PC-3 (cell line): ENCODE measurements around the gene ERGIC3. TPM values are rescaled to one million over a fixed set of nuclear protein-coding genes. Genes with fewer than 3 reads are reported as not detected.

Experiments used
- ATAC-seq: fragments of 200-7000 bp; cut with Tn5 transposase; 2 replicates; pipeline ENCODE4 v1.9.1; 2020; ENCODE audit warnings: mild to moderate bottlenecking, moderate library complexity
- Bru-seq: library from RNA; stranded (reverse); fragments of 400-500 nt; gene quantifications from one replicate; lab custom pipeline; 2021; lab: Mats Ljungman, UMichigan
- BruChase-seq, 2 experiments: library from RNA; stranded (reverse); fragments of 400-500 nt; gene quantifications; one replicate each; lab custom pipeline; 2021; lab: Mats Ljungman, UMichigan
- BruUV-seq: library from RNA; stranded (reverse); fragments of 400-500 nt; replicated peaks from 2 replicates; lab custom pipeline; 2021; lab: Mats Ljungman, UMichigan
- CTCF ChIA-PET: fragments of 300-600 bp; sonication (Branson Sonifier 250); formaldehyde crosslinking; loops from one replicate; lab custom pipeline; 2022; ENCODE audit warnings: antibody characterized with exemption; lab: Charles Lee
- POLR2A ChIA-PET: fragments of 300-600 bp; sonication (Branson Sonifier 250); formaldehyde crosslinking; loops from one replicate; lab custom pipeline; 2022; ENCODE audit warnings: antibody characterized with exemption; ENCODE audit not compliant: unreplicated experiment; lab: Charles Lee
- DNase-seq: peaks from one replicate; pipeline ENCODE4 v3.0.0-alpha.2; 2015
- H2AFZ ChIP-seq: fragments of 300-600 bp; sonication (generic); 2 replicates; pipeline ENCODE4 v1.6.0; 2016; ENCODE audit warnings: antibody characterized with exemption, low read length
- H3F3A ChIP-seq: fragments of 300-600 bp; sonication (generic); one replicate; pipeline ENCODE4 v1.6.0; 2017; ENCODE audit warnings: antibody characterized with exemption, low read length, control low read depth, mild to moderate bottlenecking; ENCODE audit not compliant: unreplicated experiment
- H3K27ac ChIP-seq: fragments of 300-600 bp; sonication (generic); 2 replicates; pipeline ENCODE4 v1.5.1; 2016; ENCODE audit warnings: mild to moderate bottlenecking, low read length
- H3K27me3 ChIP-seq: fragments of 300-600 bp; sonication (generic); 2 replicates; pipeline ENCODE4 v1.6.1; 2016; ENCODE audit warnings: low read length, mixed read lengths
- H3K36me3 ChIP-seq: fragments of 300-600 bp; sonication (generic); 2 replicates; pipeline ENCODE4 v1.6.1; 2016; ENCODE audit warnings: low read depth, mixed run types, low read length, mixed read lengths
- H3K4me1 ChIP-seq: fragments of 300-600 bp; sonication (generic); 2 replicates; pipeline ENCODE4 v1.5.1; 2016; ENCODE audit warnings: low read length; ENCODE audit not compliant: insufficient read depth
- H3K4me2 ChIP-seq: fragments of 300-600 bp; sonication (generic); 2 replicates; pipeline ENCODE4 v1.6.0; 2016; ENCODE audit warnings: low read length
- H3K4me3 ChIP-seq: fragments of 300-600 bp; sonication (generic); 2 replicates; pipeline ENCODE4 v1.5.1; 2016; ENCODE audit warnings: mild to moderate bottlenecking, low read length, mixed read lengths
- H3K79me2 ChIP-seq: fragments of 300-600 bp; sonication (generic); 2 replicates; pipeline ENCODE4 v1.6.1; 2017; ENCODE audit warnings: low read length, mixed read lengths
- H3K9ac ChIP-seq: fragments of 300-600 bp; sonication (generic); 2 replicates; pipeline ENCODE4 v1.6.0; 2016; ENCODE audit warnings: mild to moderate bottlenecking, low read length
- H3K9me2 ChIP-seq: fragments of 300-600 bp; sonication (generic); replicated peaks from 2 replicates; pipeline ENCODE4 v1.6.1; 2016; ENCODE audit warnings: mixed run types, low read length, mixed read lengths
- H3K9me3 ChIP-seq: fragments of 300-600 bp; sonication (generic); 2 replicates; pipeline ENCODE4 v1.6.1; 2016; ENCODE audit warnings: low read length, mixed read lengths
- H4K20me1 ChIP-seq: fragments of 300-600 bp; sonication (generic); 2 replicates; pipeline ENCODE4 v1.6.1; 2016; ENCODE audit warnings: low read length, mixed read lengths
- CTCF ChIP-seq: fragments of 300-600 bp; sonication (generic); conservative IDR thresholded peaks from 2 replicates; pipeline ENCODE4 v1.5.1; 2017; ENCODE audit warnings: antibody characterized with exemption, low read depth, mild to moderate bottlenecking, low read length
- EZH2 ChIP-seq: fragments of 300-600 bp; sonication (generic); IDR thresholded peaks from one replicate; pipeline ENCODE4 v1.6.1; 2017; ENCODE audit warnings: antibody characterized with exemption, mild to moderate bottlenecking, low read length; ENCODE audit not compliant: unreplicated experiment
- EZH2phosphoT487 ChIP-seq: fragments of 300-600 bp; sonication (generic); IDR thresholded peaks from 2 replicates; pipeline ENCODE4 v1.6.1; 2018; ENCODE audit warnings: mild to moderate bottlenecking, antibody characterized with exemption, low read length, borderline replicate concordance
- intact Hi-C: fragments of 100-400 bp; cut with micrococcal nuclease; formaldehyde crosslinking; loops from 2 replicates; pipeline ENCODE4 v1.9.0; 2023
- long read RNA-seq: library from polyadenylated mRNA; unstranded; transcript quantifications from one replicate; pipeline ENCODE4 v2.0.0, GENCODE V29; 2021; ENCODE audit not compliant: unreplicated experiment
- total RNA-seq: library from RNA; depleted of rRNA; stranded (reverse); fragments of >200 nt; gene quantifications from 2 replicates; pipeline ENCODE4 v1.2.3, GENCODE V29; 2014; rRNA removed

ERGIC3 gene
- total RNA-seq: 284 and 376 TPM in 2 replicates
- percentile 92 among the genes with signal in this experiment for Bru-seq, nascent RNA
- percentile 94 among the genes with signal in this experiment for BruChase-seq, experiment 1, labeled RNA remaining after a 6-hour chase
- BruChase-seq, experiment 2, labeled RNA remaining after a 2-hour chase: percentile 94 among the genes with signal in this experiment
- long read RNA-seq, transcript ERGIC3-202 (13 exons, 1,359 nt): major isoform, 655 of 808 reads
- long read RNA-seq, transcript ERGIC3-216 (3 exons, 766 nt): minor isoform, 7 of 808 reads
- long read RNA-seq, partial matches to known transcripts: 116 of 808 reads
- long read RNA-seq, other reads (novel, unspliced or antisense): 26 of 808 reads

GRCh38 chr20:35541783-35542662 lies at the start of gene ERGIC3:
Gene ERGIC3 (plus strand): TSS chr20:35542078. CDS start chr20:35542098, 20 bp downstream.
- ATAC-seq: peak; percentile 98
- H3K4me3 ChIP-seq: peak within 1 kb of the TSS; percentile 89
- H3K4me1 ChIP-seq: peaks cover 14% of the 10 kb centered on the region
- peak within 1 kb of the TSS; percentile 69 for H3K27ac ChIP-seq
- ChIA-PET CTCF (interaction anchor here (0.6 to 1.1 kb wide), 2 partner anchors 19 to 29 kb away, joined by 3 to 4 read pairs; no protein-coding TSS in a partner anchor), POLR2A (interaction anchor here (1.0 kb wide), 1 partner anchor 87 kb away, joined by 8 read pairs; no protein-coding TSS in a partner anchor)
- peak within 1 kb of the TSS; percentile 95 for H3K4me2 ChIP-seq
- no peaks in the 10 kb centered on the region for H3K9me3 ChIP-seq
- H3K9me2 ChIP-seq: no peaks in the 10 kb centered on the region
- no peaks in the 10 kb centered on the region for H4K20me1 ChIP-seq
- peak; percentile 97 for DNase-seq
- intact Hi-C loops: loop anchor here (2.0 kb wide), 1 partner anchor 29 kb away; no protein-coding TSS in a partner anchor
- H3K9ac ChIP-seq: peak within 1 kb of the TSS; percentile 91
- H3K27me3 ChIP-seq: no peaks in the 10 kb centered on the region
- peaks cover 16% of the 10 kb centered on the region; the same call in 1 of the 2 replicates for H3K36me3 ChIP-seq
- H3K79me2 ChIP-seq: peaks cover 17% of the 10 kb centered on the region
- H3F3A ChIP-seq: no peaks in the 10 kb centered on the region
- no peak for TF ChIP-seq EZH2
- no peak for TF ChIP-seq EZH2phosphoT487
- TF ChIP-seq CTCF: no peak
- H2AFZ ChIP-seq: peak within 1 kb of the TSS; percentile 95
- BruUV-seq: no TSS peak

GRCh38 chr20:35492352-35492751 lies 49.5 kb upstream of the ERGIC3 start:
- no peaks in the 10 kb centered on the region for H4K20me1 ChIP-seq
- no peak overlapping the region for H3K4me3 ChIP-seq
- intact Hi-C loops: no loop called here
- H3F3A ChIP-seq: no peaks in the 10 kb centered on the region
- H3K9ac ChIP-seq: no peak overlapping the region
- BruUV-seq: no TSS peak
- TF ChIP-seq CTCF (no peak), EZH2phosphoT487 (no peak), EZH2 (no peak)
- no peaks in the 10 kb centered on the region for H3K79me2 ChIP-seq
- H3K36me3 ChIP-seq: peaks cover 58% of the 10 kb centered on the region
- no peaks in the 10 kb centered on the region for H3K27me3 ChIP-seq
- POLR2A ChIA-PET: no interaction called here
- H2AFZ ChIP-seq: no peak overlapping the region
- no peak for ATAC-seq
- no peaks in the 10 kb centered on the region for H3K4me1 ChIP-seq
- no peaks in the 10 kb centered on the region for H3K9me2 ChIP-seq
- no peak overlapping the region for H3K27ac ChIP-seq
- DNase-seq: no peak
- CTCF ChIA-PET: no interaction called here
- H3K4me2 ChIP-seq: no peak overlapping the region
- H3K9me3 ChIP-seq: no peaks in the 10 kb centered on the region
